Lower lobe of right lung (tissue), 2 donors: ENCODE results near the gene MRPS18A. TPM values are rescaled to one million over a fixed set of nuclear protein-coding genes. Genes with fewer than 3 reads are reported as not detected.

Experiments used
- ATAC-seq, 2 donors: fragments of 200-7000 bp; cut with Tn5 transposase; one replicate each; pipeline ENCODE4 v1.9.1; 2020 to 2022; ENCODE audit warnings: mild to moderate bottlenecking in 2 of 2, moderate library complexity in 2 of 2
- DNase-seq: peaks from one replicate; pipeline ENCODE4 v3.0.0-alpha.2; 2020
- H3K27ac ChIP-seq: fragments of 200-600 bp; one replicate; pipeline ENCODE4 v1.8.0; 2022
- H3K27me3 ChIP-seq: fragments of 200-600 bp; one replicate; pipeline ENCODE4 v1.8.0; 2022; ENCODE audit warnings: low read depth
- H3K36me3 ChIP-seq: fragments of 200-600 bp; one replicate; pipeline ENCODE4 v1.8.0; 2022; ENCODE audit warnings: mild to moderate bottlenecking
- H3K4me1 ChIP-seq: fragments of 200-600 bp; one replicate; pipeline ENCODE4 v1.8.0; 2022
- H3K4me3 ChIP-seq: fragments of 200-600 bp; one replicate; pipeline ENCODE4 v1.8.0; 2022; ENCODE audit warnings: mild to moderate bottlenecking
- H3K9me3 ChIP-seq: fragments of 200-600 bp; one replicate; pipeline ENCODE4 v1.8.0; 2022
- CTCF ChIP-seq: fragments of 200-600 bp; IDR thresholded peaks from one replicate; pipeline ENCODE4 v1.8.0; 2022; ENCODE audit warnings: antibody characterized with exemption, mild to moderate bottlenecking
- intact Hi-C: fragments of 100-400 bp; cut with DNase I; formaldehyde crosslinking; loops from one replicate; pipeline ENCODE4 v1.11.0; 2022
- total RNA-seq: library from RNA; stranded (reverse); fragmentation: NEBNext Ultra II Directional; extraction: Animal tissue kit (Norgen Biotek cat#: 25700); gene quantifications from one replicate; pipeline ENCODE4 v1.2.1, GENCODE V29; 2021
- donor health status: DM: no; HTN: yes; CAD: no; lungs with severe emphysema.

The MRPS18A gene
- total RNA-seq, 1 donor from 2014 or later, result 30.2 TPM

- TF ChIP-seq CTCF, result no peak
- H3K4me1 ChIP-seq, result peaks cover 53% of the 10 kb centered on the region
- H3K27me3 ChIP-seq, result no peaks in the 10 kb centered on the region
- DNase-seq (no peak), ATAC-seq (no peak)
- H3K27ac ChIP-seq, result no peak overlapping the region
- H3K9me3 ChIP-seq, result no peaks in the 10 kb centered on the region
- H3K4me3 ChIP-seq, result no peak overlapping the region
- intact Hi-C loops, result no loop called here
- H3K36me3 ChIP-seq, result peaks cover 53% of the 10 kb centered on the region
Measured at GRCh38 chr6:43670623-43670986, 17.0 kb downstream of the MRPS18A start.

DNA sequence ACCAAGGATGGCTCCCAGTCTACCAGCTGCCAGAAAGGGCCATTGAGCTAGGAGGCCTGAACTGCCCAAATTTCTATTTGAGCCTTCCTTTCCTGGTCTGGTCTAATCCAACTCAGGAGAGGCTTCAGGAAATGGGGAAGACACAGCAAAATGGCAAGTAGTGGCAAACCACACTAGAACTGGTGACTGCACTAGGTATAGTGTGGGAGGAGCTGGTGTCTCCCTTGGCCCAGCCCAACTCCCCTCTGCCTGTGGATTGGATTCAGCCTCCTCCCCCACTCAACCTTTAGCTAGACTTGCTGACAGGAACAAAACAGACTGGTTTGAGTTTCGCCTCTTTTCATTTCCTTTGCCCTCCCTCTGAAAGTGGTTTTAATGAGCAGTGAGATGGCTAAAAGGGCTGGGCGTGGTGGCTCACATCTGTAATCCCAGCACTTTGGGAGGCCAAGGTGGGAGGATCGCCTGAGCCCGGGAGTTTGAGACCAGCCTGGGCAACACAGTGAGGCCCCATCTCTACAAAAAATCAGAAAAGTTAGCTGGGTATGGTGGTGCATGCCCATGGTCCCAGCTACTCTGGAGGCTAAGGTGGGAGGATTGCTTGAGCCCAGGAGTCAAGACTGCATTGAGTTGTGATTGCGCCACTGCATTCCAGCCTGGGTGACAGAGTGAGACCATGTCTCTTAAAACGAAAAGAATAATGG lies 17.5 kb downstream of the MRPS18A start:
- ATAC-seq (no peak), DNase-seq (no peak)
- no peak for TF ChIP-seq CTCF
- Histone ChIP-seq H3K36me3 (peaks cover 48% of the 10 kb centered on the region), H3K4me1 (peaks cover 53% of the 10 kb centered on the region), H3K27me3 (no peaks in the 10 kb centered on the region), H3K4me3 (no peak overlapping the region), H3K27ac (peak overlapping the region; percentile 34), H3K9me3 (no peaks in the 10 kb centered on the region)
- intact Hi-C loops, result no loop called here

DNA sequence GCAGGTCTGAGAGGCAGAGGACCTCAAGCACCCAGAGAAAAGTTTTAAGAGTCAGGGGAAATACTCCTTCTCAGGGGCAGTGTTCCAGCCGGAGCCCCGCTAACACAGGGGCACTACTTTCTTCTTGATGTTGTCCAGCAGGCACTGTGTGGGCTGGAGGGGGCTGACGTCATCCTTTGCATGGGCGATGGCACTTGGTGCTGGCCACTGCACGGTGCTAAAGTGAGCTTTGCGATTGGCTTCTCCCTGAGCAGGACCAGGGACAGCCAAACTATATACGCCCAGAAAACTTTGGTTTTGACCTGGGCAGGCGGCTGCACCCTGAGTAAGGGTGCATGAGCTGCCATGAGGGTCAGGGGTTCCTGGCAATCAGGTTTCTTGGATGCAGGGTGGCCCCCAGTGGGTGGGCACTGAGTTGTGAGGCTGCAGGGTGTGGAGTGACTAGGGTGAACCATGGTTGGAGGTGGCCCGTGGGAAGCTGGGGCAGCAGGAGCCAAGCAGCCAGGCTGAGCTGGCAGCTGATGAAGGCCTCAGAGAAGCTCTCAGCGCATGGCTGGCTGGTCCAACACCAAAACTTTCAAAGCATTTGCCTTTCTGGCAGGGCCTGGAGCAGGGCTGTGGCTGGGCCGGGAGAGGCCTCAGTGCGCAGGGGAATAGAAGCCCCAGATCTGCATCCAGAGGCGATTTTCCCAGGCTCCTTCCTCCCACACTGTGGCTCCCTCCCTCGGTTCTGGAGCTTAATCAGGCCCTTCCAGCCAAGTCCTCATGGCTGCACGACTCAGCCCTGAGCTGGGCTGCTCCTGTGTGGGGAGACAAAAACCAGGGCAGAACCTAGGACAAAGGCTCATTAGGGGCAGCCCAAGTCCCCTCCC lies 18.3 kb downstream of the MRPS18A start:
- Histone ChIP-seq H3K4me3 (no peak overlapping the region), H3K27me3 (no peaks in the 10 kb centered on the region), H3K27ac (peak overlapping the region; percentile 34), H3K9me3 (no peaks in the 10 kb centered on the region), H3K4me1 (peaks cover 53% of the 10 kb centered on the region), H3K36me3 (peaks cover 40% of the 10 kb centered on the region)
- no peak for TF ChIP-seq CTCF
- ATAC-seq (peak; percentile 12 to 45), DNase-seq (no peak)
- intact Hi-C loops, result no loop called here

GRCh38 chr6:43668151-43669028 lies 19.2 kb downstream of the MRPS18A start:
- Histone ChIP-seq H3K9me3 (no peaks in the 10 kb centered on the region), H3K4me3 (no peak overlapping the region), H3K27me3 (no peaks in the 10 kb centered on the region), H3K27ac (peak overlapping the region; percentile 34), H3K4me1 (peaks cover 46% of the 10 kb centered on the region), H3K36me3 (peaks cover 31% of the 10 kb centered on the region)
- intact Hi-C loops, result no loop called here
- peak; percentile 88 for ATAC-seq
- peak; percentile 73 for DNase-seq
- TF ChIP-seq CTCF, result peak; percentile 56
